Brain microvascular endothelial cell (primary cell): ENCODE results near the gene CPVL.

Source experiments
- DNase-seq: peaks from one replicate; pipeline ENCODE4 v3.0.0-alpha.2; 2020
- H3K27ac ChIP-seq: fragments of 250-450 bp; sonication (Bioruptor Pico); 2 replicates; pipeline ENCODE4 v1.5.1; 2020; ENCODE audit warnings: mild to moderate bottlenecking, moderate library complexity
- H3K27me3 ChIP-seq: fragments of 250-450 bp; sonication (Bioruptor Pico); replicated peaks from 2 replicates; pipeline ENCODE4 v1.5.1; 2020; ENCODE audit warnings: mild to moderate bottlenecking
- H3K36me3 ChIP-seq: fragments of 250-450 bp; sonication (Bioruptor Pico); replicated peaks from 2 replicates; pipeline ENCODE4 v1.5.1; 2020; ENCODE audit warnings: mild to moderate bottlenecking
- H3K4me3 ChIP-seq: 2 replicates; pipeline ENCODE4 v1.5.1; 2011; ENCODE audit warnings: low read depth, mild to moderate bottlenecking, control low read depth, low read length, moderate library complexity
- in situ Hi-C: cut with HindIII; loops from 2 replicates; pipeline ENCODE4 v1.10.0; 2017; ENCODE audit warnings: low sequenced_read_pairs, low pct_ligation_motif_present
- TF ChIP-seq, protein P1 (sequence below): IDR thresholded peaks from 2 replicates; pipeline ENCODE4 v1.5.1; 2011; ENCODE audit warnings: low read depth, mild to moderate bottlenecking, moderate library complexity, low read length, control low read depth, inconsistent platforms; ENCODE audit errors: missing control alignments

Gene CPVL

DNA sequence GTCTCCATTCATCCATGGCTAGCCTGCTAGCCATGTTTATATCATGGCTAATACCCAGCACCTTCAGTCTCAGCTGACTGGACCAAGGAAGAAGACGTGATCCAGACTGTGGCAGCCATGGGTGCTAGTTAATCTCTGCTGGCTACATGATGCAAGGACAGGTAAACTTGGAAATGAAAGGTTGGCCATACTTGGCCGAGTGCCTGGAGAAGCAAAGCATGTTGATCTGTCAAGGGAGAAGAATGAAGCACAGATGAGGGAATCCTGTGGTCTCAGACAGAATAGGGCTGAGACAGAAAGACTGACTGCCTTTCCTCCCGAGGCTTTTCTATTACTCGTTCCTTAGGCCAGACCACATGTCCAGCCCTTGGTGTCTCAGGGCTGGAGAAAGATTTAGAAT lies 41.1 kb downstream of the CPVL start:
- TF ChIP-seq, protein P1, sequence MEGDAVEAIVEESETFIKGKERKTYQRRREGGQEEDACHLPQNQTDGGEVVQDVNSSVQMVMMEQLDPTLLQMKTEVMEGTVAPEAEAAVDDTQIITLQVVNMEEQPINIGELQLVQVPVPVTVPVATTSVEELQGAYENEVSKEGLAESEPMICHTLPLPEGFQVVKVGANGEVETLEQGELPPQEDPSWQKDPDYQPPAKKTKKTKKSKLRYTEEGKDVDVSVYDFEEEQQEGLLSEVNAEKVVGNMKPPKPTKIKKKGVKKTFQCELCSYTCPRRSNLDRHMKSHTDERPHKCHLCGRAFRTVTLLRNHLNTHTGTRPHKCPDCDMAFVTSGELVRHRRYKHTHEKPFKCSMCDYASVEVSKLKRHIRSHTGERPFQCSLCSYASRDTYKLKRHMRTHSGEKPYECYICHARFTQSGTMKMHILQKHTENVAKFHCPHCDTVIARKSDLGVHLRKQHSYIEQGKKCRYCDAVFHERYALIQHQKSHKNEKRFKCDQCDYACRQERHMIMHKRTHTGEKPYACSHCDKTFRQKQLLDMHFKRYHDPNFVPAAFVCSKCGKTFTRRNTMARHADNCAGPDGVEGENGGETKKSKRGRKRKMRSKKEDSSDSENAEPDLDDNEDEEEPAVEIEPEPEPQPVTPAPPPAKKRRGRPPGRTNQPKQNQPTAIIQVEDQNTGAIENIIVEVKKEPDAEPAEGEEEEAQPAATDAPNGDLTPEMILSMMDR: no peak
- Histone ChIP-seq H3K4me3 (no peak overlapping the region), H3K27ac (no peak overlapping the region), H3K27me3 (no peaks in the 10 kb centered on the region), H3K36me3 (no peaks in the 10 kb centered on the region)
- no peak for DNase-seq
- in situ Hi-C loops: loop anchor here (25.0 kb wide), 1 partner anchor 168 kb away; no protein-coding TSS in a partner anchor

DNA sequence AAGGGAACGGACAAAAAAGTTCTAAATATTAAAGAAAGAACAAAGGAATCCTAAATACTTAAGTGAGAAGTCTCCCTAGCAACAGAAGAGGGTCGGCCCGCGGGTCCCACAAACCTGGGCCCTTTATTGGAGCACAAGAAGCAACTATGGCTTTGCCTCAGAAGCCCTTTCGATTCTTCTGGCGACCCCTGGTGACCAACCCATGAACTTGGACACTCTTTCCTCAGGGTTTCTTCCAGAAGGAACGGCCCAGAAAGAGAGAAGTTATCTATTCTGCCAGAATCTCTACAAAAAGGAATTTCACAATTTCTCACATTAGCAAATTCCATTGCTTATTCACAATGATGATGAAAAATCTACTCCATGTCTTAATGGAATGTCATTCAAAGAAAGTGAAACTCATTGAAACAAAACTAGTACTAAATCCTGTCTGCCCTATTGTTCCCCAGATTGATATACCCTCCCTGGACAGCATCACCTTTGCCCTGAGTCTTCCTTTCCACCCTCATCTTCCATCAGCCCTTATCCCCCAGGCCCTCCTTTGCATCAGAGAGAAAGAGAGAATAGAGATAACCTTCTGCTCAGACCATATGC lies 43.7 kb downstream of the CPVL start:
- Histone ChIP-seq H3K27ac (no peak overlapping the region), H3K4me3 (no peak overlapping the region), H3K27me3 (no peaks in the 10 kb centered on the region), H3K36me3 (no peaks in the 10 kb centered on the region)
- DNase-seq: peak; percentile 56
- TF ChIP-seq, protein P1: peak; percentile 82
- in situ Hi-C loops: loop anchor here (25.0 kb wide), 1 partner anchor 165 kb away; no protein-coding TSS in a partner anchor

DNA sequence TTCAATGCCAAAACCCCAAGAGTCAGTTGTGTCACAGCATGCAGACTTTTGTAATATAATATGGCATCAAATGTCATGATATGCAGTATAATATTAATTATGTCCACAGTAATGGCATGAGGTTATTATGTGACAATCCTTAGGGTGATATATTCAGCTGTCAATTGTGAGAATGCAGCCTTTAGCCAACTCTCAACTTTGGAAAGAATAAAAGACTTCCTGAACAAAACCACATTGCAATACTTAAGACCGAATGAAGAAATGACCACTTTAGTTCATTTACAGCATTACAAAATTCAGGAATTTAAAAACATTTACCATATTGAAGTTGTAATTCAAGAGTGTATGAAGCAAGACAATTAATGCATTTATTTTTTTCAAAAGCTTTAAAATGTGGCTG lies 45.4 kb downstream of the CPVL start:
- no peak for DNase-seq
- Histone ChIP-seq H3K27me3 (no peaks in the 10 kb centered on the region), H3K27ac (no peak overlapping the region), H3K36me3 (no peaks in the 10 kb centered on the region), H3K4me3 (no peak overlapping the region)
- TF ChIP-seq, protein P1: no peak
- in situ Hi-C loops: loop anchor here (25.0 kb wide), 1 partner anchor 164 kb away; no protein-coding TSS in a partner anchor

- TF ChIP-seq, protein P1: no peak
- no peak for DNase-seq
- no peaks in the 10 kb centered on the region for H3K36me3 ChIP-seq
- in situ Hi-C loops: loop anchor here (25.0 kb wide), 1 partner anchor 163 kb away; no protein-coding TSS in a partner anchor
- no peak overlapping the region for H3K27ac ChIP-seq
- no peak overlapping the region for H3K4me3 ChIP-seq
- H3K27me3 ChIP-seq: no peaks in the 10 kb centered on the region
These were observed 46.2 kb downstream of the CPVL start for GRCh38 chr7:29099896-29100847.

- in situ Hi-C loops: no loop called here
- Histone ChIP-seq H3K4me3 (no peak overlapping the region), H3K36me3 (no peaks in the 10 kb centered on the region), H3K27me3 (no peaks in the 10 kb centered on the region), H3K27ac (no peak overlapping the region)
- TF ChIP-seq, protein P1: no peak
- no peak for DNase-seq
These were observed 49.9 kb downstream of the CPVL start for GRCh38 chr7:29096446-29096730.
